Adrenal gland (tissue), 12 donors: ENCODE results near the gene CYTH3. TPM values are rescaled to one million over a fixed set of nuclear protein-coding genes. Genes with fewer than 3 reads are reported as not detected.
A peak's percentile ranks its signal among the peaks of the same experiment; 100 is the strongest.

Experiments
- DNase-seq, 7 donors: peaks; one replicate each; pipeline ENCODE4 v3.0.0-alpha.2; 2019 to 2020
- H3K27ac ChIP-seq, 5 donors: fragments of 200-600 bp; sonication (generic) in 4 of 5; 1 replicate in 3 of 5; 2 replicates in 2 of 5; pipeline versions ENCODE4 v1.5.1 to v1.8.0; 2016 to 2020; ENCODE audit warnings: mild to moderate bottlenecking in 1 of 5
- H3K27me3 ChIP-seq: fragments of 200-600 bp; 2 replicates; pipeline ENCODE4 v1.8.0; 2021
- H3K36me3 ChIP-seq, 2 donors: fragments of 200-600 bp; replicated peaks in 1 of 2; 1 replicate in 1 of 2; 2 replicates in 1 of 2; pipeline versions ENCODE4 v1.5.1 to v1.8.0; 2018 to 2022
- H3K4me1 ChIP-seq, 2 donors: fragments of 200-600 bp; replicated peaks in 1 of 2; 1 replicate in 1 of 2; 2 replicates in 1 of 2; pipeline versions ENCODE4 v1.5.1 to v1.8.0; 2018 to 2021
- H3K4me3 ChIP-seq, 4 donors: fragments of 200-600 bp; sonication (generic) in 3 of 4; one replicate each; pipeline ENCODE4 v1.5.1; 2016 to 2018
- H3K9me3 ChIP-seq, 3 donors: fragments of 200-600 bp; sonication (generic) in 1 of 3; replicated peaks in 1 of 3; 1 replicate in 2 of 3; 2 replicates in 1 of 3; pipeline versions ENCODE4 v1.5.1 to v1.8.0; 2016 to 2021
- CTCF ChIP-seq, 6 experiments: fragments of 450-650 bp in 4 of 6; fragments of 200-600 bp in 2 of 6; sonication (generic) in 1 of 6; IDR thresholded peaks; 1 replicate in 5 of 6; 2 replicates in 1 of 6; pipeline versions ENCODE4 v1.5.1 to v1.8.0; 2016 to 2021; ENCODE audit warnings: antibody characterized with exemption in 6 of 6, mild to moderate bottlenecking in 2 of 6, moderate library complexity in 1 of 6
- POLR2A ChIP-seq, 2 donors: fragments of 450-650 bp; IDR thresholded peaks; one replicate each; pipeline ENCODE4 v1.6.1; 2017; ENCODE audit warnings: antibody characterized with exemption in 2 of 2, mild to moderate bottlenecking in 2 of 2, moderate library complexity in 1 of 2
- WGBS, 4 donors: extraction: QIAGEN DNeasy Blood & Tissue Kit in 2 of 4; methylation state at CpG; one replicate each; pipeline versions ENCODE4 v1.1.5 to v1.1.7; 2013 to 2017; 5-methylcytosine and 5-hydroxymethylcytosine counted together
- intact Hi-C, 2 donors: fragments of 100-400 bp; cut with DNase I; formaldehyde crosslinking; loops; one replicate each; pipeline versions ENCODE4 v1.14.1 to v1.15.0; 2022 to 2023
- polyA plus RNA-seq, 3 donors: library from polyadenylated mRNA; stranded (reverse); fragments of 200-250 nt in 2 of 3; fragments of 350-450 nt in 1 of 3; fragmentation: Illumina TruSeq in 1 of 3; extraction: RNeasy Lipid Tissue Mini Kit (QIAGEN cat#74804) in 1 of 3; gene quantifications; one replicate each; pipeline ENCODE4 v1.2.3, GENCODE V29; 2013 to 2014
- total RNA-seq, 9 donors: library from RNA; depleted of rRNA in 4 of 9; stranded (reverse); fragments of >200 nt in 4 of 9; fragments of 120-200 nt in 1 of 9; fragmentation: NEBNext Ultra II Directional in 1 of 9; extraction: Animal tissue kit (Norgen Biotek cat#: 25700) in 1 of 9; gene quantifications; one replicate each; pipeline versions ENCODE4 v1.1.0 to v1.2.4, GENCODE V29; 2013 to 2023
- donor health status: healthy with polysubstance abuse.
- donor health status: Bipolar disorder and iron deficiency.
- donor health status: DM: yes; HTN: yes; CAD: no.
- donor health status: DM: no; HTN: no; CAD: no.
- donor health status: DM: no; HTN: no; CAD: no.
- donor health status: DM: yes; HTN: yes; CAD: no.

CYTH3 gene
- total and polyA plus RNA-seq, 12 donors, result 7.9 to 34.3 (median 17.0) TPM

- intact Hi-C loops, result loop anchor here (5.0 to 10.0 kb wide), 2 partner anchors 158 to 271 kb away; no protein-coding TSS in a partner anchor
- no peaks in the 10 kb centered on the region for H3K9me3 ChIP-seq
- H3K36me3 ChIP-seq, result peaks cover 0 to 12% of the 10 kb centered on the region in 2 donors
- TF ChIP-seq POLR2A (IDR thresholded peaks at IDR 0.05) (no peak), CTCF (IDR thresholded peaks at IDR 0.05) (no peak)
- H3K27ac ChIP-seq, result peak overlapping the region in 1 of 5 donors; percentile 49
- DNase-seq, result no peak
- peaks cover 0 to 21% of the 10 kb centered on the region in 2 donors for H3K4me1 ChIP-seq
- no peak overlapping the region for H3K4me3 ChIP-seq
- H3K27me3 ChIP-seq, result no peaks in the 10 kb centered on the region
- 89 to 96% (median 92%) methylated on average over 4 to 7 of the region's 7 CpGs for WGBS, 4 donors
Observed at GRCh38 chr7:6164010-6164409, 108.4 kb downstream of the CYTH3 start.

- peaks cover 0 to 21% of the 10 kb centered on the region in 2 donors for H3K4me1 ChIP-seq
- TF ChIP-seq CTCF (IDR thresholded peaks at IDR 0.05) (no peak), POLR2A (IDR thresholded peaks at IDR 0.05) (no peak)
- H3K27ac ChIP-seq, result peak overlapping the region in 1 of 5 donors; percentile 40
- H3K27me3 ChIP-seq, result no peaks in the 10 kb centered on the region
- intact Hi-C loops, result loop anchor here (5.0 to 10.0 kb wide), 2 partner anchors 159 to 271 kb away; no protein-coding TSS in a partner anchor
- no peaks in the 10 kb centered on the region for H3K9me3 ChIP-seq
- no peak for DNase-seq
- 87 to 91% (median 90%) methylated on average over 9 to 17 of the region's 17 CpGs for WGBS, 4 donors
- no peak overlapping the region for H3K4me3 ChIP-seq
- H3K36me3 ChIP-seq, result peaks cover 0 to 12% of the 10 kb centered on the region in 2 donors
Observed at GRCh38 chr7:6163402-6163801, 109.0 kb downstream of the CYTH3 start.

- intact Hi-C loops, result loop anchor here (5.0 to 10.0 kb wide), 2 partner anchors 159 to 272 kb away; no protein-coding TSS in a partner anchor
- Histone ChIP-seq H3K36me3 (peaks cover 0 to 18% of the 10 kb centered on the region in 2 donors), H3K27me3 (no peaks in the 10 kb centered on the region), H3K4me1 (peaks cover 0 to 21% of the 10 kb centered on the region in 2 donors), H3K9me3 (no peaks in the 10 kb centered on the region), H3K27ac (peak overlapping the region in 2 of 5 donors; percentile 70 to 75), H3K4me3 (no peak overlapping the region)
- no peak for DNase-seq
- TF ChIP-seq POLR2A (IDR thresholded peaks at IDR 0.05) (no peak), CTCF (IDR thresholded peaks at IDR 0.05) (no peak)
- 71 to 85% (median 79%) methylated on average over 13 to 18 of the region's 18 CpGs for WGBS, 4 donors
Observed at GRCh38 chr7:6162650-6163366, 109.6 kb downstream of the CYTH3 start.

- Histone ChIP-seq H3K27ac (peak overlapping the region in 2 of 5 donors; percentile 70 to 75), H3K27me3 (no peaks in the 10 kb centered on the region), H3K4me3 (no peak overlapping the region), H3K36me3 (peaks cover 0 to 23% of the 10 kb centered on the region in 2 donors), H3K9me3 (no peaks in the 10 kb centered on the region), H3K4me1 (peaks cover 0 to 17% of the 10 kb centered on the region in 2 donors)
- peak in 6 of 7 donors; percentile 31 to 79 (median 48) for DNase-seq
- TF ChIP-seq CTCF (IDR thresholded peaks at IDR 0.05) (no peak), POLR2A (IDR thresholded peaks at IDR 0.05) (no peak)
- 67 to 80% (median 68%) methylated on average over 2 to 8 of the region's 8 CpGs; no CpG with 5 or more reads in 1 of the 4 donors for WGBS, 4 donors
- intact Hi-C loops, result loop anchor here (5.0 to 10.0 kb wide), 2 partner anchors 160 to 273 kb away; no protein-coding TSS in a partner anchor
Observed at GRCh38 chr7:6162331-6162620, 110.1 kb downstream of the CYTH3 start.
